ENCODE measurements around the gene ZNF471.

ZNF471 gene

GRCh38 chr19:56537442-56537841, 29.8 kb downstream of the ZNF471 start:
- no peak for DNase-seq (ENCODE audit: low read depth, low spot score)
- WGBS (ENCODE audit: insufficient coverage, insufficient read length): no CpG with 5 or more reads among the region's 3 CpGs
- no peak overlapping the region for H3K4me3 ChIP-seq (ENCODE audit: low read length)

GRCh38 chr19:56538254-56538760, 30.7 kb downstream of the ZNF471 start:
- H3K4me3 ChIP-seq (ENCODE audit: low read length): peak overlapping the region; percentile 98
- no peaks in the 10 kb centered on the region for H3K4me1 ChIP-seq (ENCODE audit: control insufficient read depth, insufficient read depth, low read length)
- H3K27me3 ChIP-seq (ENCODE audit: control insufficient read depth, insufficient read depth, low read length): no peaks in the 10 kb centered on the region
- WGBS (ENCODE audit: insufficient coverage, insufficient read length): no CpG with 5 or more reads among the region's 46 CpGs
- DNase-seq (ENCODE audit: low read depth, low spot score): peak; percentile 58
- H3K9me3 ChIP-seq (ENCODE audit: control insufficient read depth, insufficient read depth, low read length): peaks cover 3% of the 10 kb centered on the region; the same call in 1 of the 2 replicates
- no peak overlapping the region for H3K27ac ChIP-seq (ENCODE audit: low read length)
- no peaks in the 10 kb centered on the region for H3K36me3 ChIP-seq (ENCODE audit: control insufficient read depth, insufficient read depth, low read length)

More at GRCh38 chr19:56537442-56537841, 29.8 kb downstream of the ZNF471 start:
- H3K27ac ChIP-seq (ENCODE audit: low read length): no peak overlapping the region
- H3K9me3 ChIP-seq (ENCODE audit: control insufficient read depth, insufficient read depth, low read length): peaks cover 3% of the 10 kb centered on the region; the same call in 1 of the 2 replicates
- H3K36me3 ChIP-seq (ENCODE audit: control insufficient read depth, insufficient read depth, low read length): no peaks in the 10 kb centered on the region
- no peaks in the 10 kb centered on the region for H3K27me3 ChIP-seq (ENCODE audit: control insufficient read depth, insufficient read depth, low read length)
- no peaks in the 10 kb centered on the region for H3K4me1 ChIP-seq (ENCODE audit: control insufficient read depth, insufficient read depth, low read length)

GRCh38 chr19:56538761-56539263, 31.2 kb downstream of the ZNF471 start, which contains the start of gene ZFP28:
ZFP28 (plus strand) TSS chr19:56538948; CDS start chr19:56539019, 71 bp downstream.
- Histone ChIP-seq H3K4me3 (ENCODE audit: low read length) (peak within 1 kb of the TSS; percentile 98), H3K27ac (ENCODE audit: low read length) (no peak within 1 kb of the TSS), H3K27me3 (ENCODE audit: control insufficient read depth, insufficient read depth, low read length) (no peaks in the 10 kb centered on the region), H3K36me3 (ENCODE audit: control insufficient read depth, insufficient read depth, low read length) (no peaks in the 10 kb centered on the region), H3K4me1 (ENCODE audit: control insufficient read depth, insufficient read depth, low read length) (no peaks in the 10 kb centered on the region), H3K9me3 (ENCODE audit: control insufficient read depth, insufficient read depth, low read length) (peaks cover 3% of the 10 kb centered on the region; the same call in 1 of the 2 replicates)
- DNase-seq (ENCODE audit: low read depth, low spot score): no peak
- no CpG with 5 or more reads among the region's 65 CpGs for WGBS (ENCODE audit: insufficient coverage, insufficient read length)

DNA sequence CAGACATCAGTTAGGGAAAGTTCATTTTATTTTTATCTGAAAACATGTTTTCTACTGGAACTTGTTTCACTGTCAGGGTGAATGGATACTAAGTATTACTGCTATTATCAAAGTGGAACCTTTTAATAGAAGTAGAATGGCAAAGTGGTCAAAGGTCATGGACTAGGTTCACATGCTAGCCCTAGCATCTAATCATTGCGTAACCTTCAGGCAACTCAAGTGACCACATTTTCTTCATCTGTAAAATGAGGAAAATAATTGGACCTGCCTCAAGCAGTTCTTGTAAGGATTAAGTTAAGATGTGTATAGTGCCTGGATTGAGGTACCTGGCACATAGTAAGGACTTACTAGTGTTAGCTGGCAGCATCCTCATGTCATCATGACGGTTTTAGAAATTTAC, 36.1 kb downstream of the ZNF471 start:
- no CpG with 5 or more reads among the region's 2 CpGs for WGBS (ENCODE audit: insufficient coverage, insufficient read length)
- no peaks in the 10 kb centered on the region for H3K9me3 ChIP-seq (ENCODE audit: control insufficient read depth, insufficient read depth, low read length)
- H3K36me3 ChIP-seq (ENCODE audit: control insufficient read depth, insufficient read depth, low read length): no peaks in the 10 kb centered on the region

GRCh38 chr19:56547535-56547934, 39.9 kb downstream of the ZNF471 start:
- Histone ChIP-seq H3K4me1 (ENCODE audit: control insufficient read depth, insufficient read depth, low read length) (no peaks in the 10 kb centered on the region), H3K9me3 (ENCODE audit: control insufficient read depth, insufficient read depth, low read length) (no peaks in the 10 kb centered on the region), H3K36me3 (ENCODE audit: control insufficient read depth, insufficient read depth, low read length) (no peaks in the 10 kb centered on the region; the same call in 1 of the 2 replicates), H3K4me3 (ENCODE audit: low read length) (no peak overlapping the region), H3K27me3 (ENCODE audit: control insufficient read depth, insufficient read depth, low read length) (no peaks in the 10 kb centered on the region), H3K27ac (ENCODE audit: low read length) (no peak overlapping the region)
- no peak for DNase-seq (ENCODE audit: low read depth, low spot score)
- WGBS (ENCODE audit: insufficient coverage, insufficient read length): no CpG with 5 or more reads among the region's 6 CpGs

More for the DNA sequence above, 36.1 kb downstream of the ZNF471 start:
- no peak for DNase-seq (ENCODE audit: low read depth, low spot score)
- no peak overlapping the region for H3K4me3 ChIP-seq (ENCODE audit: low read length)
- no peaks in the 10 kb centered on the region for H3K27me3 ChIP-seq (ENCODE audit: control insufficient read depth, insufficient read depth, low read length)
- H3K27ac ChIP-seq (ENCODE audit: low read length): no peak overlapping the region
- H3K4me1 ChIP-seq (ENCODE audit: control insufficient read depth, insufficient read depth, low read length): no peaks in the 10 kb centered on the region

DNA sequence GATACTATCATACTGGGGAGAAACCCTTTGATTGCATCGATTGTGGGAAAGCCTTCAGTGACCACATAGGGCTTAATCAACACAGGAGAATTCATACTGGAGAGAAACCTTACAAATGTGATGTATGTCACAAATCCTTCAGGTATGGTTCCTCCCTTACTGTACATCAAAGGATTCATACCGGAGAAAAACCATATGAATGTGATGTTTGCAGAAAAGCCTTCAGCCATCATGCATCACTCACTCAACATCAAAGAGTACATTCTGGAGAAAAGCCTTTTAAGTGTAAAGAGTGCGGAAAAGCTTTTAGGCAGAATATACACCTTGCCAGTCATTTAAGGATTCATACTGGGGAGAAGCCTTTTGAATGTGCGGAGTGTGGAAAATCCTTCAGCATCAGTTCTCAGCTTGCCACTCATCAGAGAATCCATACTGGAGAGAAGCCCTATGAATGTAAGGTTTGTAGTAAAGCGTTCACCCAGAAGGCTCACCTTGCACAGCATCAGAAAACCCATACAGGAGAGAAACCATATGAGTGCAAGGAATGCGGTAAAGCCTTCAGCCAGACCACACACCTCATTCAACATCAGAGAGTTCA, 46.7 kb downstream of the ZNF471 start:
- Histone ChIP-seq H3K36me3 (ENCODE audit: control insufficient read depth, insufficient read depth, low read length) (peaks cover 8% of the 10 kb centered on the region; the same call in 1 of the 2 replicates), H3K27ac (ENCODE audit: low read length) (no peak overlapping the region), H3K9me3 (ENCODE audit: control insufficient read depth, insufficient read depth, low read length) (peaks cover 4% of the 10 kb centered on the region), H3K27me3 (ENCODE audit: control insufficient read depth, insufficient read depth, low read length) (no peaks in the 10 kb centered on the region), H3K4me3 (ENCODE audit: low read length) (no peak overlapping the region), H3K4me1 (ENCODE audit: control insufficient read depth, insufficient read depth, low read length) (no peaks in the 10 kb centered on the region)
- no CpG with 5 or more reads among the region's 6 CpGs for WGBS (ENCODE audit: insufficient coverage, insufficient read length)
- DNase-seq (ENCODE audit: low read depth, low spot score): no peak

- WGBS (ENCODE audit: insufficient coverage, insufficient read length): no CpG with 5 or more reads among the region's 2 CpGs
- H3K27ac ChIP-seq (ENCODE audit: low read length): no peak overlapping the region
- H3K4me3 ChIP-seq (ENCODE audit: low read length): no peak overlapping the region
- no peaks in the 10 kb centered on the region for H3K27me3 ChIP-seq (ENCODE audit: control insufficient read depth, insufficient read depth, low read length)
- no peaks in the 10 kb centered on the region for H3K4me1 ChIP-seq (ENCODE audit: control insufficient read depth, insufficient read depth, low read length)
- no peaks in the 10 kb centered on the region for H3K36me3 ChIP-seq (ENCODE audit: control insufficient read depth, insufficient read depth, low read length)
- DNase-seq (ENCODE audit: low read depth, low spot score): no peak
- no peaks in the 10 kb centered on the region; the same call in 1 of the 2 replicates for H3K9me3 ChIP-seq (ENCODE audit: control insufficient read depth, insufficient read depth, low read length)
These were observed 55.1 kb downstream of the ZNF471 start for GRCh38 chr19:56562766-56563165.

DNA sequence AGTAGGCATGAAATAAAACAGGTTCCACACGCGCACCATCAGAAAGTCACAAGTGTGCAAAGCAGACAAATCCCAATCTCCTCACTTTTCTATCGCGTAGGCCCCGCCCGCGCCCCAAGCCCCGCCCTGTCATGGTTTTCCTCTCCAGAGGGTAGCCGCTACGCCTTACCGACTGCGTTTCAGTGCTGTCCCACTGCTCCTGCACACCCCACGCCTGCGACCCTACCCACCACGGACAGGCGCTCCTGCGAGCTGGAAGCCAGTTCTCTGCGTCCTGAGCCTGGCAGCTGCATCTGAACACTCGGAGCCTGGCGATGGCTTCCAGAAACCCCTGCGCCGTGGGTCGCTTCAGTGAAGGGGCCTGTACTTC, 59.2 kb downstream of the ZNF471 start:
- DNase-seq (ENCODE audit: low read depth, low spot score): no peak
- H3K27me3 ChIP-seq (ENCODE audit: control insufficient read depth, insufficient read depth, low read length): no peaks in the 10 kb centered on the region
- H3K4me3 ChIP-seq (ENCODE audit: low read length): peak overlapping the region; percentile 82
- no CpG with 5 or more reads among the region's 23 CpGs for WGBS (ENCODE audit: insufficient coverage, insufficient read length)
- H3K36me3 ChIP-seq (ENCODE audit: control insufficient read depth, insufficient read depth, low read length): peaks cover 11% of the 10 kb centered on the region; the same call in 1 of the 2 replicates
- peaks cover 4% of the 10 kb centered on the region for H3K9me3 ChIP-seq (ENCODE audit: control insufficient read depth, insufficient read depth, low read length)
- no peak overlapping the region for H3K27ac ChIP-seq (ENCODE audit: low read length)
- 0 out of 2 replicates have a peak, but pooled peaks cover 2% of the 10 kb centered on the region for H3K4me1 ChIP-seq (ENCODE audit: control insufficient read depth, insufficient read depth, low read length)

DNA sequence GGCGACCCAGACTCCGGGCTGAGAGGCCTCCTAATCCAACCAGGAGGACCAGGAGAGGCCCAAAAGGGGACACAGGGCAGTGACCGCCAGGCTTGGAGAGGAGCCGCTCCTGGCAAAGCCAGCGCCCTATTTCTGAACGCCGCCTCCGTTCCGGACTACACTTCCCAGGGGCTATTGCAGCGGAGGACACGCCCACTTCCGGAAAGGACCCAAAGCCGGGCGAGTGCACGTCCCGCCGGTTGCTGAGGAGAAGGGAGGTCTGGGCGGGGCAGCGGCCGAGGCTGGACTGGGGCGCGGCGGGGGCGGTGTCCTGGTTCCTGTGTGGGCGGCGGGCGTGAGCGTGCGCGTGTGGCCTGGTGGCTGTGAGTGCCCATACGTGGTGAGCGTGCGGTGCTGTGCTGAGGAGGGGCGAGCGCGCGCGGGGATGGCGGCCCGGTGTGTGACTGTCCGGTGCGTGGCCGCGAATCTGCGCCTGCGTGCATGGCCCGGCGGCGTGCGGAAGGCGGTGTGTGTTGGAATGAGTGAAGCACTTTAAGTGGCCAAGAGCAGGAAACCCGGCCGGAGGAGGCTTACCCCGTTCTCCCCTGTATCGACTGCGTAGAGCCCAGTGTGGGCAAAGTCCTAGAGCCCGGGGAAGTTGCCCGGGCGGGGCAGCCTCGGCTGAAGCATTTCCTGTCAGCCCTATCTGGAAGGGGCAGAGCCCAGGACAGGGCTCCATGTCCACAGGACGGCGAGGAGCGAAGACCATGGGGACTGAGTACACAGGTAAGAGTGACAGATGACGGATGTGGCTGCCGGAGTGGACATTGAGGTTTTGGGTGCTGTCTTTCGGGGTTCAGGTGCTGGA, 59.8 kb downstream of the ZNF471 start, which contains the start of gene ZNF470:
TSS of gene ZNF470 (plus strand) at position 195 of the 847 bp plus-strand sequence. CDS start 2,844 bp downstream, outside the sequence.
- peak; percentile 67 for DNase-seq (ENCODE audit: low read depth, low spot score)
- peak within 1 kb of the TSS; percentile 82 for H3K4me3 ChIP-seq (ENCODE audit: low read length)
- H3K4me1 ChIP-seq (ENCODE audit: control insufficient read depth, insufficient read depth, low read length): 0 out of 2 replicates have a peak, but pooled peaks cover 2% of the 10 kb centered on the region
- H3K27ac ChIP-seq (ENCODE audit: low read length): no peak within 1 kb of the TSS
- WGBS (ENCODE audit: insufficient coverage, insufficient read length): no CpG with 5 or more reads among the region's 66 CpGs
- no peaks in the 10 kb centered on the region for H3K27me3 ChIP-seq (ENCODE audit: control insufficient read depth, insufficient read depth, low read length)
- peaks cover 4% of the 10 kb centered on the region for H3K9me3 ChIP-seq (ENCODE audit: control insufficient read depth, insufficient read depth, low read length)
- H3K36me3 ChIP-seq (ENCODE audit: control insufficient read depth, insufficient read depth, low read length): peaks cover 11% of the 10 kb centered on the region; the same call in 1 of the 2 replicates

- Histone ChIP-seq H3K27ac (ENCODE audit: low read length) (no peak overlapping the region), H3K36me3 (ENCODE audit: control insufficient read depth, insufficient read depth, low read length) (peaks cover 19% of the 10 kb centered on the region; the same call in 1 of the 2 replicates), H3K27me3 (ENCODE audit: control insufficient read depth, insufficient read depth, low read length) (no peaks in the 10 kb centered on the region), H3K4me1 (ENCODE audit: control insufficient read depth, insufficient read depth, low read length) (0 out of 2 replicates have a peak, but pooled peaks cover 2% of the 10 kb centered on the region), H3K4me3 (ENCODE audit: low read length) (no peak overlapping the region), H3K9me3 (ENCODE audit: control insufficient read depth, insufficient read depth, low read length) (peaks cover 4% of the 10 kb centered on the region)
- DNase-seq (ENCODE audit: low read depth, low spot score): no peak
- no CpG with 5 or more reads among the region's 2 CpGs for WGBS (ENCODE audit: insufficient coverage, insufficient read length)
These were observed 64.9 kb downstream of the ZNF471 start for GRCh38 chr19:56572589-56572988.

Measured in iPS DF 6.9 (cell line).